Activated T-cell treated with anti-CD3 and anti-CD28 coated beads, Interleukin-2, amount 50 U/mL, for 72 hours (primary cell): ENCODE results near the gene FANCE. TPM values are rescaled to one million over a fixed set of nuclear protein-coding genes. Genes with fewer than 3 reads are reported as not detected.
A peak's percentile ranks its signal among the peaks of the same experiment; 100 is the strongest.

ENCODE experiments used
- ATAC-seq, 2 donors: fragments of 150-1000 bp; cut with Tn5 transposase; replicated peaks in 1 of 2; 2 replicates each; pipeline ENCODE4 v1.10.0; 2021; ENCODE audit warnings: moderate library complexity in 2 of 2, mild to moderate bottlenecking in 1 of 2
- DNase-seq, 2 donors: peaks; one replicate each; pipeline ENCODE4 v3.0.0; 2021 to 2022; ENCODE audit warnings: mixed read lengths in 1 of 2
- H3K27ac Mint-ChIP-seq: one replicate; pipeline ENCODE4 v1.8.0; 2022; ENCODE audit warnings: mild to moderate bottlenecking, moderate library complexity, mixed read lengths
- H3K27me3 Mint-ChIP-seq: one replicate; pipeline ENCODE4 v1.8.0; 2022; ENCODE audit warnings: low read depth, mixed read lengths
- H3K36me3 Mint-ChIP-seq, 2 donors: one replicate each; pipeline ENCODE4 v1.8.0; 2022; ENCODE audit warnings: mixed read lengths in 2 of 2, mild to moderate bottlenecking in 1 of 2; ENCODE audit not compliant: insufficient read depth in 2 of 2
- H3K4me1 Mint-ChIP-seq: one replicate; pipeline ENCODE4 v1.8.0; 2022; ENCODE audit warnings: low read depth, mixed read lengths
- H3K4me3 Mint-ChIP-seq, 2 donors: one replicate each; pipeline ENCODE4 v1.8.0; 2022; ENCODE audit warnings: mild to moderate bottlenecking in 2 of 2, mixed read lengths in 2 of 2, moderate library complexity in 2 of 2
- H3K9me3 Mint-ChIP-seq, 2 donors: one replicate each; pipeline ENCODE4 v1.8.0; 2022; ENCODE audit warnings: mixed read lengths in 2 of 2
- total RNA-seq, 2 donors: library from RNA; stranded (reverse); gene quantifications; one replicate each; pipeline ENCODE4 v1.2.3, GENCODE V29; 2022

Gene FANCE
- total RNA-seq, 2 donors from 2014 or later: 22.0 to 27.2 TPM

GRCh38 chr6:35494161-35494563 is 42.0 kb downstream of the FANCE start:
- Mint-ChIP-seq H3K4me3 (no peak overlapping the region), H3K4me1 (peaks cover 20% of the 10 kb centered on the region)
- DNase-seq: no peak

DNA sequence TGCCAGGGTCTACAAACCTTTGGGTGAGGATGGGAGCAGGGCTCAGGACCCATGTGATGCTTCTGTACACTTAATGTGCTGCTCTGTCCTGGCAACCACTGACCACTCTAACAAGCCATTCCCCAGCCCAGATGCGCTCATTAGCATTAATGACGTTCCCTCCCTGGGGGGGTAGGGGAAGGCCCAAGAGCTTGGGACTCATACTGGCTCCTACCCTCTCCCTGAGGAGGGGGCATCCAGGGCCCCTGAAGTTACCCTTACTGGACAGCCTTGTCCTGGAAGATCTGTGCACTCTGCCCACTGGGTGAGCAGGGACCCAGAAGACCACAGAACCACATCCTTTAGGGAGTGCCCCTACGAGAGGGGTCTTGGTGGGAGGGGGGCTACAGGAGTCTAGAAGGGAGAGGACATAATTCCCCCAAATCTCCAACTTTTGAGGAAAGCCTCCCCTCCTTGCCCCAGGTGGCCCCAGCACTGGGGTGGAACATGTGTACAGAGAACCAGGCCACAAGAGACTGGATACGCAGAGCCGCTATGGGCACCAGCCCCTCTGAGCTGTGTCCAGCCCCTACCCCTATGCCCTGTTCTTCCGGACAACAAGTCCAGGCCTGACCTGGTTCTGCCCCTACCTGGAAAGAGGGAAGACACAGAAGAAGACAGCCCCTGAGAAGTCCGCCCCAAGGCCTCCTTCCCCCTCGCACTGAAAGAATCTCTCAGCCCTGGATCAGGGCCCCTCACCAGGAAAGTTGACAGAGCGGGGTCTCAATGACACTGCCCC is 43.3 kb downstream of the FANCE start:
- Mint-ChIP-seq H3K36me3 (no peaks in the 10 kb centered on the region), H3K9me3 (no peaks in the 10 kb centered on the region), H3K27me3 (peaks cover 18% of the 10 kb centered on the region), H3K4me3 (peak overlapping the region; percentile 51 to 68), H3K27ac (peak overlapping the region; percentile 7), H3K4me1 (peaks cover 20% of the 10 kb centered on the region)
- ATAC-seq (no peak), DNase-seq (no peak)

More at GRCh38 chr6:35494161-35494563, 42.0 kb downstream of the FANCE start:
- Mint-ChIP-seq H3K27me3 (peaks cover 18% of the 10 kb centered on the region), H3K27ac (no peak overlapping the region), H3K9me3 (no peaks in the 10 kb centered on the region), H3K36me3 (no peaks in the 10 kb centered on the region)
- no peak for ATAC-seq

- ATAC-seq (peak in 1 of 2 donors; percentile 5), DNase-seq (no peak)
- Mint-ChIP-seq H3K9me3 (no peaks in the 10 kb centered on the region), H3K27me3 (peaks cover 10% of the 10 kb centered on the region), H3K4me3 (peak overlapping the region; percentile 51 to 68), H3K36me3 (no peaks in the 10 kb centered on the region), H3K27ac (no peak overlapping the region), H3K4me1 (peaks cover 20% of the 10 kb centered on the region)
These were observed 44.1 kb downstream of the FANCE start for GRCh38 chr6:35496036-35496840.

DNA sequence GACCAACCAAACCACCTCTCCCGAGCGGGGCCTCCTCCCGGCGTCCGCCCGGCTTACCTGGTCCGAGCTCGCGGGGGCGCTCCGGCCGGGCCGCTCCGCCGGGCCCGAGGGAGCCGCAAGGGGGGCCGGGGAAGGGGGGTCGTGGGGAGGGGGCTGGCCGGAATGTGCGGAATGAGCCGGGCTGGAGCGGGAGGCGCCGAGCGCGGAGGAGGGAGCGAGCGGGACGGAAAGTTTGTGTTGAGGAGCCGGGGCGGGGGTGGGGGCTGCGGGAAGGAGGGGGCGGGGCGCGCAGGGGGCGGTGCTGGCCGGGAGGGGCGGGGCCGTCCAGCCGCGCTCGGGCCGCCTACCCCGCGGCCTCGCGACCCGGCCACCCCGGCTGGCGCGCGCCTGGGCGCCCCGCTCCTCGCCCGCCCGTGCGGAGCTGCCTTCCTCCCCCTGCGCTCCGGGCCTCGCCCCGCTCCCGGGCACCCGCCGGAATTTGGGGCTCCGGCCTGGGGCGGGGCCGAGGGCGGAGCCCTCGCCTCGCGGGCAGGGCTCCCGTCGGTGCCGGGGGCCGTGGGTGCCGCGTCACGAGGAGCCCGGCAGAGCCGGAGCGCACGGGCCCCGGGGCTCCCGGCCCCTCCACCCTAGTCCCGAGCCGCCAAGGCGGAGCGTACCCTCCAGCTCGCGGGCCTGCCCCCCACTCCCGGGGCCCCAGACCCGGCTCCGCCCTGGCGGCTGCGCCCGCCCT is 44.9 kb downstream of the FANCE start, which contains the start of gene TEAD3:
TEAD3 (minus strand) TSS at position 239 of the 730 bp plus-strand sequence.
- DNase-seq (peak; percentile 58 to 62), ATAC-seq (peak; percentile 79 to 80)
- H3K4me3 Mint-ChIP-seq: peak within 1 kb of the TSS; percentile 82 to 86
- H3K27ac Mint-ChIP-seq: peak within 1 kb of the TSS; percentile 40
- H3K27me3 Mint-ChIP-seq: peaks cover 10% of the 10 kb centered on the region
- H3K36me3 Mint-ChIP-seq: no peaks in the 10 kb centered on the region
- H3K9me3 Mint-ChIP-seq: no peaks in the 10 kb centered on the region
- peaks cover 20% of the 10 kb centered on the region for H3K4me1 Mint-ChIP-seq

GRCh38 chr6:35497571-35498421 is 45.7 kb downstream of the FANCE start:
- peak; percentile 62 to 67 for DNase-seq
- Mint-ChIP-seq H3K4me1 (peaks cover 20% of the 10 kb centered on the region), H3K4me3 (peak overlapping the region; percentile 82 to 86), H3K36me3 (no peaks in the 10 kb centered on the region), H3K27me3 (peaks cover 14% of the 10 kb centered on the region), H3K27ac (peak overlapping the region; percentile 40), H3K9me3 (no peaks in the 10 kb centered on the region)
- ATAC-seq: peak; percentile 52 to 63

DNA sequence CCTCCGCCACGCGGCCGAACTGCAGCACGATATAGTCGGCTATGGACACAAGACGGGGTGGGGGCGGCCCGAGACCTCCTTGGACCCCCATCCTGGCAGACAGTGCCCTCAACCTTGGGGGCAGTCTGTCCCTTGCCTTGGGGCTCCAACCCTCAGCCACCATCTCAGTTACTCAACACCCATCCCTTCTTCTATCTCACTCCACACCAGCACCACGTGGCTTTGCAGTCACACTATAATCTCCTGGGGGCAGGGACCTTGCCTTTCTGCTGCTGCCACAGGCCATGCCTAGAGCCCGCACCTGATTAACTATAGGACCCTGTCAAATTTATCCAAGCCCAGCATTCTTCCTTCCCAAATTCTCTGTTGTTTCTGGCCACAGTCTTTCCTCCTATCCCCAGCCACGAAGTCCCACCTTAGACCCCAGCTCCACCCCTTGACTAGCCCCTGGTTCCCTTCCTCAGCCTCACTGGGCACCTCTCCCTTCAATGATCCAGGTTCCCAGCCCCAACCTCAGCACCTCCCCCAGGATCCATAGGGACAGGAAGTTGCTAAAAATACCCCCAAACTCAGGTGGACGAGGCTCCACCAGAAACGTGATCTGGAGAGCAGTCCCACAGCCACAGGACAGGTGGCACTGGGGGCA is 46.4 kb downstream of the FANCE start:
- Mint-ChIP-seq H3K4me3 (peak overlapping the region; percentile 82 to 86), H3K9me3 (no peaks in the 10 kb centered on the region), H3K27ac (no peak overlapping the region), H3K36me3 (no peaks in the 10 kb centered on the region), H3K4me1 (peaks cover 20% of the 10 kb centered on the region), H3K27me3 (peaks cover 16% of the 10 kb centered on the region)
- ATAC-seq: no peak
- DNase-seq: no peak

DNA sequence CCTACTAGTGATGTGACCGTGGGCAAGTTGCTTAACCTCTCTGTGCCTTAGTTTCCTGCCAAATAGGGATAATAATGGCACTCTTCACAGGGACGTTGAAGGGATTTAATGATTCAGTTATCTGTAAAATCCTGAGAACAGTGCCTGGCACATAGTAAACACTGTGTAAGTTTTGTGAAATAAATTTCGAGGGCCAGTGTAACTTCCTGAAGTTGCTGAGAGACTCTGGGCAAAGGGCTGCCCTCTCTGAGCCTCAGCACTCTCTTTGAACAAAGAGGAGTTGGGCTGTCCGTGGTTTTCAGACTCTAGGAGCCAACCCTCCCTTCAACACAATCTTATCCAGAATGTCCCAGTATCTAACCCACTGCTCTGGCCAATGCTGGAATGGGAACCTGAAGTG is 47.2 kb downstream of the FANCE start:
- H3K27me3 Mint-ChIP-seq: peaks cover 16% of the 10 kb centered on the region
- no peaks in the 10 kb centered on the region for H3K9me3 Mint-ChIP-seq
- no peaks in the 10 kb centered on the region for H3K36me3 Mint-ChIP-seq
- DNase-seq (no peak), ATAC-seq (no peak)
- H3K27ac Mint-ChIP-seq: no peak overlapping the region
- H3K4me3 Mint-ChIP-seq: no peak overlapping the region
- peaks cover 13% of the 10 kb centered on the region for H3K4me1 Mint-ChIP-seq

DNA sequence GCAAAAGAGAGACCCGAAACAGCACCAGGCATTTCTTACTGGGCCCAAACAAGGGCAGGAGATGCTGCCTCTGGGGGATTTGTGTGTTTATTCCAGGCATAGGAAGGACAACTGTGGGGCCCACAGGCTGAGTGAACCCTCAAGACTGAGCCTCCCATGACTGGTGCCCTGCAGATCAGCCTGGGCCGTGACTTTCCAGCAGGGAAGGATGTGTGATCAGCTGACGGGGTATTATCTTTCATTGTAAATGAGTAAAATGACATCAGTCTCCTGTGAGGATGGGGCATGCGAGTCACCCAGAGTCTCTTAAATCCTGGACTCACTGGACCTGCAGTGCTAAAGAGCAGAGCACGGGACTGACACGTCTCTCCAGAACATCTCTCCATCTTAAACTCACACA is 48.6 kb downstream of the FANCE start:
- Mint-ChIP-seq H3K27ac (no peak overlapping the region), H3K4me3 (no peak overlapping the region), H3K9me3 (no peaks in the 10 kb centered on the region), H3K36me3 (no peaks in the 10 kb centered on the region), H3K4me1 (peaks cover 6% of the 10 kb centered on the region), H3K27me3 (peaks cover 16% of the 10 kb centered on the region)
- DNase-seq (no peak), ATAC-seq (no peak)

- Mint-ChIP-seq H3K4me3 (no peak overlapping the region), H3K4me1 (peaks cover 6% of the 10 kb centered on the region), H3K36me3 (no peaks in the 10 kb centered on the region), H3K27me3 (peaks cover 16% of the 10 kb centered on the region), H3K9me3 (no peaks in the 10 kb centered on the region), H3K27ac (no peak overlapping the region)
- DNase-seq: no peak
- no peak for ATAC-seq
These were observed 49.6 kb downstream of the FANCE start for GRCh38 chr6:35501784-35502183.

DNA sequence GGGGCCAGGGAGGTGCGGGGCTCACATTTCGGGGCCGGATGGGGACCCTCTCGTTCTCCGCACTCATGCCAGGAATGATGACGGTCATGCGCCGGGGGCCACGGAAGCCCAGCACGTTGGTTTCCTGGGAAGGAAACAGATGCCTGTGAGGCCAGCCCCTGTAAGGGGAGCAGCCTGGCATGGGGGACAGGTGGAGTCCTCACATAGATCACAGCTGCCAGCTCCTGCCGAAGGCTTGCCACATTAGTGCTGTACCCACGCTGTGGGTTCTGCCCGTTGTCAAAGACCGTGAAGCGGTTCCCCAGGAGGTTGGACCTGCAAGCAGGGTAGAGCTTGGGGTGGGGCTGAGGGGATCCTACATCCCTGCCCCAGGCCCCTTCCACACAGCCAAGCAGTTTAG is 51.4 kb downstream of the FANCE start:
- DNase-seq: no peak
- Mint-ChIP-seq H3K4me3 (no peak overlapping the region), H3K9me3 (no peaks in the 10 kb centered on the region), H3K27me3 (peaks cover 13% of the 10 kb centered on the region), H3K27ac (no peak overlapping the region), H3K4me1 (peaks cover 4% of the 10 kb centered on the region), H3K36me3 (no peaks in the 10 kb centered on the region)
- ATAC-seq: peak in 1 of 2 donors; percentile 7

DNA sequence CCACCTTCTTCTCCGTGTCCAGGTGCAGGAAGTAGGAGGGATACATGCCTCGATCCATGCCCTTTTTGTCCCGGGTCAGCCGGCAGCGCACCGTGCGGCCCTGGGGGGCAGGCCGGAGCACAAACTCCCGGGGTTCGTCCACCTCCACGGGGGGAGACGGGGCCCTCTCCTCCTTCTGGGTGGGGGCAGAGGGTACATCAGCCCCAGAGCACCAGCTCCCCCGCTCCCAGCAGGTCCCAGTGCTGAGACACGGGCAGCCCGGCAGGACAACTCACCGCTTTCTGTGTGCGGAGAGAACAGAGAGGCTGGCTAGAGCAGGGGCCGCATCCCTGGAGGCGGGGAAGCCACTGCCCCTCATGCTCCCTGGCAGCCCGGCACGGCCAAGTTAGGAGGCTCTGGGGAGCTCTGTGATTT is 53.9 kb downstream of the FANCE start:
- H3K9me3 Mint-ChIP-seq: no peaks in the 10 kb centered on the region

GRCh38 chr6:35506536-35506935 is 54.4 kb downstream of the FANCE start:
- ATAC-seq (no peak), DNase-seq (no peak)
- H3K9me3 Mint-ChIP-seq: no peaks in the 10 kb centered on the region
- no peaks in the 10 kb centered on the region for H3K36me3 Mint-ChIP-seq
- peaks cover 6% of the 10 kb centered on the region for H3K4me1 Mint-ChIP-seq
- H3K27me3 Mint-ChIP-seq: peaks cover 22% of the 10 kb centered on the region
- no peak overlapping the region for H3K4me3 Mint-ChIP-seq
- H3K27ac Mint-ChIP-seq: no peak overlapping the region

More for the DNA sequence above, 53.9 kb downstream of the FANCE start:
- no peak for DNase-seq
- Mint-ChIP-seq H3K27me3 (peaks cover 17% of the 10 kb centered on the region), H3K4me3 (no peak overlapping the region), H3K27ac (no peak overlapping the region), H3K4me1 (peaks cover 2% of the 10 kb centered on the region), H3K36me3 (no peaks in the 10 kb centered on the region)
- no peak for ATAC-seq
